Stimulated activated CD8-positive, alpha-beta memory T cell treated with anti-CD3 and anti-CD28 coated beads, Interleukin-4, amount 100 ng/mL, for 4 hours (primary cell): ENCODE results near the gene KRTAP29-1.
A peak's percentile ranks its signal among the peaks of the same experiment; 100 is the strongest.

Experiments used
- DNase-seq, 2 donors: peaks; one replicate each; pipeline ENCODE4 v3.0.0-alpha.2; 2020; ENCODE audit warnings: low read depth in 2 of 2, low spot score in 1 of 2

KRTAP29-1 gene

GRCh38 chr17:41328207-41328606 is 25.6 kb upstream of the KRTAP29-1 start:
- DNase-seq, result no peak

- no peak for DNase-seq
Observed at GRCh38 chr17:41327411-41328120, 24.9 kb upstream of the KRTAP29-1 start.

GRCh38 chr17:41326173-41327145 is 23.8 kb upstream of the KRTAP29-1 start:
- no peak for DNase-seq

GRCh38 chr17:41325611-41326010 is 23.0 kb upstream of the KRTAP29-1 start:
- DNase-seq, result no peak

GRCh38 chr17:41325126-41325525 is 22.5 kb upstream of the KRTAP29-1 start:
- no peak for DNase-seq

GRCh38 chr17:41324180-41325075 is 21.8 kb upstream of the KRTAP29-1 start:
- no peak for DNase-seq

- no peak for DNase-seq
Observed at GRCh38 chr17:41322903-41323895, 20.5 kb upstream of the KRTAP29-1 start.

- no peak for DNase-seq
Observed at GRCh38 chr17:41322094-41322902, 19.6 kb upstream of the KRTAP29-1 start.

GRCh38 chr17:41318231-41318630 is 15.6 kb upstream of the KRTAP29-1 start:
- DNase-seq, result no peak

GRCh38 chr17:41315814-41316445 is 13.3 kb upstream of the KRTAP29-1 start:
- DNase-seq, result no peak

- DNase-seq, result no peak
Observed at GRCh38 chr17:41315204-41315794, 12.6 kb upstream of the KRTAP29-1 start, which contains the start of gene KRTAP17-1. Gene KRTAP17-1, minus strand, starts transcription at chr17:41315710. Its CDS starts 60 bp downstream, at chr17:41315650.

- no peak for DNase-seq
Observed at GRCh38 chr17:41311111-41311510, 8.5 kb upstream of the KRTAP29-1 start.

GRCh38 chr17:41308918-41309359 is 6.3 kb upstream of the KRTAP29-1 start, which contains the start of gene KRTAP16-1:
Gene KRTAP16-1, minus strand, starts transcription at chr17:41309309. Its CDS starts 56 bp downstream, at chr17:41309253.
- no peak for DNase-seq

- DNase-seq, result peak in 1 of 2 donors; percentile 42
Observed at GRCh38 chr17:41308251-41308917, 5.7 kb upstream of the KRTAP29-1 start.

- DNase-seq, result no peak
Observed at GRCh38 chr17:41307647-41308046, 5.0 kb upstream of the KRTAP29-1 start.

- no peak for DNase-seq
Observed at GRCh38 chr17:41304091-41304490, 1.4 kb upstream of the KRTAP29-1 start.

GRCh38 chr17:41302981-41303380 is 330 bp upstream of the KRTAP29-1 start:
- no peak for DNase-seq
